GM12892 (cell line): ENCODE data around the gene VDR.

Experiments
- DNase-seq: peaks from one replicate; pipeline ENCODE4 v3.0.0; 2011; ENCODE audit not compliant: insufficient read length
- FAIRE-seq: peaks from 2 replicates; lab custom pipeline; 2011; peaks lifted over from hg19 to GRCh38; lab: Jason Lieb, UNC
- POLR2A ChIP-seq: IDR thresholded peaks from 2 replicates; pipeline ENCODE4 v1.6.1; 2011; ENCODE audit warnings: low read depth, low read length, control low read depth
- POLR2AphosphoS5 ChIP-seq: IDR thresholded peaks from 2 replicates; pipeline ENCODE4 v1.6.1; 2011; ENCODE audit warnings: low read depth, low read length, control low read depth
- TAF1 ChIP-seq: IDR thresholded peaks from 2 replicates; pipeline ENCODE4 v1.6.1; 2011; ENCODE audit warnings: low read depth, mild to moderate bottlenecking, control low read depth, low read length, borderline replicate concordance

The VDR gene

DNA sequence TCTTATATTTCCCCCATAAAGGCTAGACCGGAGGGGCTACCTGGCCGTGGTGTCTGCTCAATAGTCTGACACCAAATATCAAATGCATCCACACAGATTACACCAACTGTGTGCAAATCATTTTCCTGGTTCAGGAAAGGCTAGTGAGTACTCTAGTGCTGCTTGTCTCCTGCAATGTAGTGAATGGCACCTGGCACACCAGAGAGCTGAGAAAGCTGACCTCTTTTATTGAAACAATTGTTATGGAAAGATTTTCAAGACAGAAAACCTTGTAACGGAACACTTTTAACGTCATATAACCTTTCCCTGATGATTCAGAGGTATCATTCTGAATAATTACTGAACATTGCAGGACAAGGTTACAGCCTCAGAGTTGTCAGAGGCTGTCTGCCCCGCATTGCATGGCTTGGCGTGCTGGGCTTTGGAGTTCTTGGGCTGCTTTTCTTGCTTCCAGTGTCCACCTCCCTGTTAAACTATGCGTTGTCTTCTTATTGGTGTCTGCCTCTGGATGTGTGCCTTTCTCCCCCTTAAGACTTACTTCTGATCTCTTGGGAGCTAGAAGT lies 44.4 kb downstream of the VDR start:
- peak; percentile 54 for FAIRE-seq
- no peak for TF ChIP-seq POLR2A
- no peak for TF ChIP-seq TAF1
- TF ChIP-seq POLR2AphosphoS5: no peak
- DNase-seq: no peak

GRCh38 chr12:47858511-47859266 lies 46.1 kb downstream of the VDR start:
- FAIRE-seq (no peak), DNase-seq (no peak)
- TF ChIP-seq POLR2AphosphoS5 (no peak), TAF1 (no peak), POLR2A (no peak)

DNA sequence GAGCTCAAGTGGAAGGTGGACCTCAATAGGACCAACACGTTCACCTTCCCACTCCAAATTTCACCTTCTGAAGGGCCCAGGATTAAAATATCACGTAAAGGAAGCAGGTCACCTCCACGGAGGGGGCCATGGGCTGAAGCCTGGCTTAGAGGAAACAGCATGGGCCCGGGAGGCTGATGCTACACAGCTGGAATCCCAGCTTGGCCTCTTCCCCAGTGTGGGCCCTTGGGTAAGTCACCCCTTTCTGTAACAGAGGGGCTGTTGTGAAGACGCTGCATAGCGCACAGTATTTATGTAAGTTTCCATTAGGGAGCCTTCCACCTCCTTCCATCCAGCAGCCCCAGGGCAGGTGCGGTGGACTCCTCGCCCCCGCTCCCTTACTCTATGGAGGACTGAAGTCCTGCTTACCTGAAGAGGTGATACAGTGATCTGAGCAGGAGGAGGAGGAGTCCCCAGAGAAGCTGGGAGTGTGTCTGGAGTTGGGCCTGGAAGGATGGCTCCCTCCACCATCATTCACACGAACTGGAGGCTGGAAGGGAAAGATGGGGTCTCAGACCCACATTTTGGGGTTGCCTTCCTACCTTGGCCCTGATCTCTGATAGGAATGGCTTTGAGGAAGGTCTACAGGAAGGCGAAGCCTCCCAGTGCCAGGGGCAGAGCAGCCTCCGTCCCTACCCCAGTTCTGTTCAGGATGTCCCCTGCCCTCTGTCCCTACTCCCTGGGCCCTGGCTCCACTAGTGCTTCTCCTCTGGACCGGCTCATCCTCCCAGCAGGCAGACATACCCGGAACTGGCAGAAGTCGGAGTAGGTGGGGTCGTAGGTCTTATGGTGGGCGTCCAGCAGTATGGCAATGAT lies 47.8 kb downstream of the VDR start:
- TF ChIP-seq POLR2AphosphoS5 (no peak), POLR2A (no peak), TAF1 (no peak)
- DNase-seq: no peak
- FAIRE-seq: no peak

DNA sequence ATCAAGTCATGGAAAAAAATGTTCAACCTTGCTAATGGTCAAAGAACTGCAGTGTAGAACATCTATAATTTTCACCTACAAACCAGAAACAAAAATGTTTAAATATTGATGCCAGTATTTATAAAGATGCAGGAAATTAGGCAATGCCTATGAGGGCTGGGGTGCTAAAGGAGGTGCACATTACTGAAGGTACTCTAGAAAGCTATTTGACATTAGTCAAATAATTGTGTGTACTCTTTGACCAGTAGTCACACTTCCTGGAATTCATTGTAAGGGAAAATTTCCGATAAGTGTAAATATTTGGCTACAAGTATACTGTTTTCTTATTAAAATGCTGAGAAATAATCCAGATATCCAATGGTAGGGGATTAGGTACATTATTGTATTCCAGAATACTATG lies 48.7 kb downstream of the VDR start:
- TF ChIP-seq POLR2A (no peak), POLR2AphosphoS5 (no peak), TAF1 (no peak)
- DNase-seq (no peak), FAIRE-seq (no peak)

DNA sequence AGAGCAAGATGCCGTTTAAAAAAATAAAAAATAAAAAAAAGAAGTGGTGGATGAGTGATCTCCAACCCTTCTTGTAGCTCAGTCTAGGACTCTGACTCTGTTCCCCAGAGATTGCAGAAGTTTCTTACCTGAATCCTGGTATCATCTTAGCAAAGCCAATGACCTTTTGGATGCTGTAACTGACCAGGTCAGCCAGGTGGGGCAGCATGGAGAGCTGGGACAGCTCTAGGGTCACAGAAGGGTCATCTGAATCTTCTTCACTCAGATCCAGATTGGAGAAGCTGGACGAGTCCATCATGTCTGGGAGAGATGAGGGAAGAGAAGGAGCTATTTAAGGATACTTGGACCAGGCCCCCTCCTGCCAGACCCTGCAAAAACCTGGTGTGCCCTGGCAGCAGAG lies 49.3 kb downstream of the VDR start:
- no peak for TF ChIP-seq TAF1
- TF ChIP-seq POLR2A: no peak
- no peak for TF ChIP-seq POLR2AphosphoS5
- DNase-seq: no peak
- no peak for FAIRE-seq

GRCh38 chr12:47854531-47854930 lies 50.3 kb downstream of the VDR start:
- FAIRE-seq (no peak), DNase-seq (no peak)
- no peak for TF ChIP-seq POLR2AphosphoS5
- no peak for TF ChIP-seq TAF1
- TF ChIP-seq POLR2A: no peak

DNA sequence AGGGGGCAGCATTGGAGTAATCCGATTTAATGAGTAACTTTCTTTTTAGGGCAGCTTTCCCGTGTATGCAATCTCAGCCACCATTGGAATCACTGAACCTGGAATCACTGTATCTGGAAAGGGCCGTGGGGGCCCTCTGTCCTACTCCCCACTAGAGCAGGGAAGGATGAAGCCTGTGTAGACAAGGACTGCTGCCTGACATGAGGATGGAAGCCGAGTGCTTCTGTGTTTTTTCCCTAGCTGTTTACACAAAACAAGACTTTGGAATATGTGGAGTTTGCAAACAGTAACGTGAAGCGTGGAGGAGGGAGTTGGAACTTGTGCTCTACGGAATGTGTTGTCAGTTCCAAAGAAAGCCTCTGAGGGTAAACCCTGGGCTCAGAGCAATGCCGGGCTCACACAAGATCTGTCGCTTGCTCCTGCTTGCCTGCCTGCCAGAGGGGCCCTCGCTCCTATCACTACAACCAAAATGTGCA lies 52.7 kb downstream of the VDR start:
- TF ChIP-seq TAF1 (no peak), POLR2A (no peak), POLR2AphosphoS5 (no peak)
- DNase-seq (no peak), FAIRE-seq (no peak)

- FAIRE-seq (no peak), DNase-seq (no peak)
- TF ChIP-seq POLR2AphosphoS5: no peak
- no peak for TF ChIP-seq TAF1
- TF ChIP-seq POLR2A: no peak
Observed at GRCh38 chr12:47851303-47851952, 53.4 kb downstream of the VDR start.

DNA sequence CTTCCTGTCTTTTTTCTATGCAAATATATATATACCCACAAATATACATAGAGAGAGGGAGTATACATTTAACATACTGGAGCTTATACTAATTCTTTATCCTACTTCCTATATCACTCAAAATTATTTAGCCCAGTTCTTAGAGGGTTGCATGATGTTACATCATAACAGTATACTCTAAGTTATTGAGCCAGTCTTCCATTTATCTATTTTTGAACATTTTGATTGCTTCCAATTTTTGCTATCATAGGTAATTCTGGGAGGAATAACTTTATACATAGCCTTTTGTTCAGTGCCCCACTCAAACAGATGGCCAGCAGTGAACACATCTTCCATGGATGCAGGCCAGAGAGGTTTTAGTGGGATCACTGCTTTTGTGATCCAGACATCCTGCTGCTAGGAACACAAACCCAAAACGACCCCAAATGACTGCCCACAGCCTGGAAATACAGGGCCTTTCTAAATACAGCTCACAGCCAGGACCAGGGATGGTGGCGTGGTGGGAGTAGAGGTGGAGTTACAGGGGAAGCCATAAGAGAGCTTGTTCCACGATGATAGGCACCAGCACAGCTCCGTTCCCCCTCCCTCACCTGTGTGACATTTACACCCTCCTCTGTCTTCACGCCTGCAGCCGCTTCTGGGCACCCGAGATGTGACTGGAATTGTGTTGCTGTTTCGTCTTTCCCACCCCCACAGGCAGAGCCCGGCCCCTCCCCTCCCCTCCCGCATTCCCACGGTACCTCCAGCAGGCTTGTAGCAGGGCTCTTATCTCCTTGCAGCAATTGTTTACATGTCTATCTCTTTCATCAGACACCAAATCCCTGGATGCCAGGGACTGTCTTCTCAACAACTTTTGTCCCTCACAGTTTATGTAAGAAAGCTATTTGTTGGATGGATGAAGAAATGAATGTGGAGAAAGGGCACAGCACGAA lies 54.4 kb downstream of the VDR start:
- FAIRE-seq: no peak
- no peak for DNase-seq

GRCh38 chr12:47849261-47849660 lies 55.5 kb downstream of the VDR start:
- DNase-seq (no peak), FAIRE-seq (no peak)
- TF ChIP-seq POLR2A (no peak), POLR2AphosphoS5 (no peak), TAF1 (no peak)

More for the DNA sequence above, 54.4 kb downstream of the VDR start:
- TF ChIP-seq POLR2AphosphoS5 (no peak), TAF1 (no peak), POLR2A (no peak)
